ENCODE measurements around the gene MORC3.
"Not testable (repeated sequence)": the region's sequence is repeated elsewhere in the genome, so short reads cannot be mapped to it uniquely, and the experiment has no call there.

The MORC3 gene

GRCh38 chr21:36396971-36397370 lies 77.0 kb downstream of the MORC3 start:
- TF ChIP-seq, protein P1, sequence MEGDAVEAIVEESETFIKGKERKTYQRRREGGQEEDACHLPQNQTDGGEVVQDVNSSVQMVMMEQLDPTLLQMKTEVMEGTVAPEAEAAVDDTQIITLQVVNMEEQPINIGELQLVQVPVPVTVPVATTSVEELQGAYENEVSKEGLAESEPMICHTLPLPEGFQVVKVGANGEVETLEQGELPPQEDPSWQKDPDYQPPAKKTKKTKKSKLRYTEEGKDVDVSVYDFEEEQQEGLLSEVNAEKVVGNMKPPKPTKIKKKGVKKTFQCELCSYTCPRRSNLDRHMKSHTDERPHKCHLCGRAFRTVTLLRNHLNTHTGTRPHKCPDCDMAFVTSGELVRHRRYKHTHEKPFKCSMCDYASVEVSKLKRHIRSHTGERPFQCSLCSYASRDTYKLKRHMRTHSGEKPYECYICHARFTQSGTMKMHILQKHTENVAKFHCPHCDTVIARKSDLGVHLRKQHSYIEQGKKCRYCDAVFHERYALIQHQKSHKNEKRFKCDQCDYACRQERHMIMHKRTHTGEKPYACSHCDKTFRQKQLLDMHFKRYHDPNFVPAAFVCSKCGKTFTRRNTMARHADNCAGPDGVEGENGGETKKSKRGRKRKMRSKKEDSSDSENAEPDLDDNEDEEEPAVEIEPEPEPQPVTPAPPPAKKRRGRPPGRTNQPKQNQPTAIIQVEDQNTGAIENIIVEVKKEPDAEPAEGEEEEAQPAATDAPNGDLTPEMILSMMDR (IDR thresholded peaks at IDR 0.05; ENCODE audit: low read depth, low read length, missing control alignments): no peak
- no peak for DNase-seq (ENCODE audit: low read depth)
- H3K4me3 ChIP-seq (ENCODE audit: low read depth, low read length): no peak overlapping the region

DNA sequence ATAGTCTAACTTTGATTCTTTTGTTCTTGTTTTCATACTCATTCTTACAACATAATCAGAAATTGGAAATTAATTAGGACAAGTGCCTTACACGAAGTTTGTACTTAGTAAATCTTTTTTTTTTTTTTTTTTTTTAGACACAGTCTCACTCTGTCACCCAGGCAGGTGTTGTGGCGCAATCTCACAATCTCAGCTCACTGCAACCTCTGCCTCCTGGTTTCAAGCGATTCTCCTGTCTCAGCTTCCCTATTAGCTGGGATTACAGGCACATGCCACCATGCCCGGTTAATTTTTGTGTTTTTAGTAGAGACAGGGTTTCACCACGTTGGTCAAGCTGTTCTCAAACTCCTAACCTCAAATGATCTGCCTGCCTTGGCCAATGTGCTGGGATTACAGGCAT lies 77.6 kb downstream of the MORC3 start:
- DNase-seq (ENCODE audit: low read depth): no peak
- TF ChIP-seq, protein P1 (IDR thresholded peaks at IDR 0.05; ENCODE audit: low read depth, low read length, missing control alignments): no peak
- H3K4me3 ChIP-seq (ENCODE audit: low read depth, low read length): no peak overlapping the region

DNA sequence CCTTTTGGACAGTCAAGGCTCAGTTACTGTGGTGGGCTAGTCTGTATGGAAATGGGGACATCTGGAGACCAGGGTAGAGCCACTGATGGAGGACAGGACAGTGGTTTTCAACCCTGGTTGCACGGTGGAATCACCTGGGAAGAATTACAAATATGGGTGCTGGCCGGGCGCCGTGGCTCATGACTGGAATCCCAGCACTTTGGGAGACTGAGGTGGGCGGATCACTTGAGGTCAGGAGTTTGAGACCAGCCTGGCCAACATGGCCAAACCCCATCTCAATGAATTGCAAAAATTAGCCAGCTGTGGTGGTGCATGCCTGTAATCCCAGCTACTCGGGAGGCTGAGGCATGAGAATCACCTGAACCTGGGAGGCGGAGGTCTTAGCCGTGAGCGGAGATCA lies 79.7 kb downstream of the MORC3 start:
- not testable (repeated sequence) for H3K4me3 ChIP-seq (ENCODE audit: low read depth, low read length); DNase-seq (ENCODE audit: low read depth)

- TF ChIP-seq, protein P1 (IDR thresholded peaks at IDR 0.05; ENCODE audit: low read depth, low read length, missing control alignments): no peak
- DNase-seq (ENCODE audit: low read depth): no peak
- H3K4me3 ChIP-seq (ENCODE audit: low read depth, low read length): no peak overlapping the region
These were observed 80.7 kb downstream of the MORC3 start for GRCh38 chr21:36400719-36401118.

DNA sequence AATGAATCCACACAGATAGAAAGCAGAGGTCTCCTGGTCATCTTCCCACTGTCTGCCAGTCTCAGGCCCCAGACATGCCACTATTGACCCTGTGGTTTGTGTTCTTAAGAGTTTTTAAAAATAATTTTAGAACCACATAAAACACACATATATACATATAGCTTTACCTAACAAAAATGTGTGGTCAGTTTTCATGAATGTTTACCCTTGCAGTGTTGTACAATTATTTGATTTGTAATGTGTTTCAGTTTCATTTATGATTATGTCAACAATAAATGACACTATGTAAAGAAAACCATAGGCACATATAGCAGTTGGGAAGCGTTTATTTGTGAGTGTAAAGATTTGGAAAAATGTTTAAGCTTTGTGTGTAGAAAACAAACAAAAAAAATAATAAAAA lies 82.3 kb downstream of the MORC3 start:
- DNase-seq (ENCODE audit: low read depth): no peak
- TF ChIP-seq, protein P1 (IDR thresholded peaks at IDR 0.05; ENCODE audit: low read depth, low read length, missing control alignments): no peak
- H3K4me3 ChIP-seq (ENCODE audit: low read depth, low read length): no peak overlapping the region

GRCh38 chr21:36403713-36404112 lies 83.7 kb downstream of the MORC3 start:
- DNase-seq (ENCODE audit: low read depth): no peak
- TF ChIP-seq, protein P1 (IDR thresholded peaks at IDR 0.05; ENCODE audit: low read depth, low read length, missing control alignments): no peak
- no peak overlapping the region for H3K4me3 ChIP-seq (ENCODE audit: low read depth, low read length)

GRCh38 chr21:36408568-36408967 lies 88.6 kb downstream of the MORC3 start:
- H3K4me3 ChIP-seq (ENCODE audit: low read depth, low read length): no peak overlapping the region
- no peak for DNase-seq (ENCODE audit: low read depth)
- TF ChIP-seq, protein P1 (IDR thresholded peaks at IDR 0.05; ENCODE audit: low read depth, low read length, missing control alignments): no peak

- no peak overlapping the region for H3K4me3 ChIP-seq (ENCODE audit: low read depth, low read length)
- no peak for DNase-seq (ENCODE audit: low read depth)
- TF ChIP-seq, protein P1 (IDR thresholded peaks at IDR 0.05; ENCODE audit: low read depth, low read length, missing control alignments): no peak
These were observed 91.3 kb downstream of the MORC3 start for GRCh38 chr21:36411301-36411700.

All from GM12864 (cell line).